ENCODE results near the gene IGSF9.

The IGSF9 gene

GRCh38 chr1:159897962-159898361 is 47.5 kb downstream of the IGSF9 start:
- no peak for DNase-seq (ENCODE audit: low read depth in 2 of 2)

GRCh38 chr1:159896546-159896930 is 48.9 kb downstream of the IGSF9 start:
- no peak for DNase-seq (ENCODE audit: low read depth in 2 of 2)

GRCh38 chr1:159895836-159896545 is 49.4 kb downstream of the IGSF9 start:
- DNase-seq (ENCODE audit: low read depth in 2 of 2): no peak

GRCh38 chr1:159895286-159895685 is 50.1 kb downstream of the IGSF9 start:
- no peak for DNase-seq (ENCODE audit: low read depth in 2 of 2)

GRCh38 chr1:159892944-159893343 is 52.5 kb downstream of the IGSF9 start:
- DNase-seq (ENCODE audit: low read depth in 2 of 2): no peak

GRCh38 chr1:159891275-159892157 is 53.9 kb downstream of the IGSF9 start:
- peak; percentile 55 to 59 for DNase-seq (ENCODE audit: low read depth in 2 of 2)

GRCh38 chr1:159890390-159890789 is 55.0 kb downstream of the IGSF9 start:
- no peak for DNase-seq (ENCODE audit: low read depth in 2 of 2)

GRCh38 chr1:159889821-159890252 is 55.6 kb downstream of the IGSF9 start:
- DNase-seq (ENCODE audit: low read depth in 2 of 2): no peak

- DNase-seq (ENCODE audit: low read depth in 2 of 2): no peak
Measured at GRCh38 chr1:159889202-159889601, 56.2 kb downstream of the IGSF9 start.

- DNase-seq (ENCODE audit: low read depth in 2 of 2): no peak
Measured at GRCh38 chr1:159884296-159884695, 61.1 kb downstream of the IGSF9 start.

GRCh38 chr1:159883134-159883533 is 62.3 kb downstream of the IGSF9 start:
- no peak for DNase-seq (ENCODE audit: low read depth in 2 of 2)

GRCh38 chr1:159882527-159882862 is 62.9 kb downstream of the IGSF9 start:
- no peak for DNase-seq (ENCODE audit: low read depth in 2 of 2)

GRCh38 chr1:159881622-159882526 is 63.5 kb downstream of the IGSF9 start:
- no peak for DNase-seq (ENCODE audit: low read depth in 2 of 2)

GRCh38 chr1:159880430-159880829 is 65.0 kb downstream of the IGSF9 start:
- no peak for DNase-seq (ENCODE audit: low read depth in 2 of 2)

- no peak for DNase-seq (ENCODE audit: low read depth in 2 of 2)
Measured at GRCh38 chr1:159879977-159880376, 65.4 kb downstream of the IGSF9 start.

GRCh38 chr1:159879136-159879535 is 66.3 kb downstream of the IGSF9 start:
- no peak for DNase-seq (ENCODE audit: low read depth in 2 of 2)

- no peak for DNase-seq (ENCODE audit: low read depth in 2 of 2)
Measured at GRCh38 chr1:159877695-159878444, 67.5 kb downstream of the IGSF9 start.

Data from activated CD8-positive, alpha-beta memory T cell treated with anti-CD3 and anti-CD28 coated beads for 4 hours (primary cell).